Activated CD4-positive, alpha-beta T cell treated with anti-CD3 and anti-CD28 coated beads, Interleukin-2, amount 50 U/mL, for 48 hours (primary cell): ENCODE results near the gene DDHD1.
"Not testable (repeated sequence)": the region's sequence is repeated elsewhere in the genome, so short reads cannot be mapped to it uniquely, and the experiment has no call there.

Source experiments
- DNase-seq, 2 experiments: peaks; one replicate each; pipeline ENCODE4 v3.0.0-alpha.2; 2020

The DDHD1 gene

GRCh38 chr14:53152887-53153701 is at the start of gene DDHD1:
Gene DDHD1, minus strand, starts transcription at chr14:53153323. Its CDS starts 225 bp downstream, at chr14:53153098.
- DNase-seq, result peak; percentile 78 to 81

DNA sequence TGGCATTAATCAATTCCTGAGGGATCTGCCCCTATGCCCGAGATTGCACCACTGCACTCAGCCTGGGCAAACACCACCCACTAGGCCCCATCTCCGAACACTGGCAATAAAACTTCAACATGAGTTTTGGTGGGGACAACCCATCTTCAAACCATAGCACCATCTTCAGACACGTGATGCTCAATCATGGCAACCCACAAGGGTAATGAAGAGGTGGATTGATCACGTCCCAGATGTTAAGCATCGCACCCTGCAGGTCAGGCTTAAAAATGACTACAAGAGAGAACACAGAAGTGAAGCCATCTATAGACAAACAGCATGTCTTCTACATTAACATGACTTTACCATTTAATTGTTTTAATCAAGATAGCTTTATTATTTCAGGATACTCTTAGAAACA is 42.8 kb upstream of the DDHD1 start:
- no peak for DNase-seq

- no peak for DNase-seq
Observed at GRCh38 chr14:53193193-53193592, 40.1 kb upstream of the DDHD1 start.

DNA sequence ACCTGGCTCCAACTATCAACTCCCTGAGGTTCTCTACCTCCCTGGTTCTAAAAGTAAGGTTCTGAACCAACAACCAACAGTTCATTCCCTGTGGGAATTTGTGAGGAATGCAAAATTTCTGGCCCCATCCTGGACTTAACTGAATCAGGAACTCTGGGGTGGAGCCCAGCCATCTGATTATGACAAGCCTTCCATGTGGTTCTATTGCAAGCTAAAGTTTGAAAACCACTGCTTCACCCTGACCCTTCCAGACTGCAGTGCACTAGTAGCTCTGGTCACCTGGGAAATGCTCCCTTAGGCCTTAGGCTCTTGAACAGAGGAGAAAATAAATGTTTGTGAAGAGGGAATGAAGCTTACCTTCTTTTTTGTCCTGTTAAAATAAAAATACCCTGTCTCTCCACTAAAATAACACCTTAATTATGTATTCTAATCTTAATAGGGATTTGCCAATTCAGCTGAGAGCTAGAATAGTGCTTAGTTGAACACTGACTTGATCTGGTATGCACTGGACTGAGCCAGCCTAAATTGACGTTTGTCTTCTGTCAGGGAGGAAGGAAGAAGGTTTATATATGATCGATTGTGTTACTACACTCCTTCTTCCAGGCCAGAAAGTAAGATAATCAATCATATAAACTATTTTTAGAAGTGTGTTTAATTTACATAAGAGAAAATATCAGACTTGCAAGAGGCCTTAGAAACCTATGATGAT is 39.1 kb upstream of the DDHD1 start:
- no peak for DNase-seq

DNA sequence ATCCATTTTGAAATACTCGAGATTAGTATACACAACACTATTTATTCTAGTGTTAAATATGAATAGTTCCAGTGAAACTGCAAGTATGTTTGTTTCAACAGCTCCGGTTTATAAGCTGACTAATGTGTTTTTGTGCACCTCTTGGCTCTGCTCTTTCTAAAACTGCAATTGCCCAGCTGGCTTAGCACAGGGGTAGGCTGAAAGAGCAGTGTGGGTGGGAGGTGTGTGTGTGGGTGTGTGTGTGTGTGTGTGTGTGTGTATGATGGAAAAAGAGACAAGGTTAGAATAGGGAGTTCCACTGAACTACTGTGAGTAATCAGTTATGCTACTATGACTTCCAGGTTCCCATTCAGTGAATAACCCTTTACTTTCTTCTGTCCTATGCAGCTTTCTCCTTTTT is 37.8 kb upstream of the DDHD1 start:
- peak; percentile 64 to 77 for DNase-seq

GRCh38 chr14:53187921-53188463 is 34.9 kb upstream of the DDHD1 start:
- no peak for DNase-seq

GRCh38 chr14:53186532-53186931 is 33.4 kb upstream of the DDHD1 start:
- DNase-seq, result no peak

- no peak for DNase-seq
Observed at GRCh38 chr14:53183611-53184010, 30.5 kb upstream of the DDHD1 start.

- DNase-seq, result no peak
Observed at GRCh38 chr14:53183056-53183455, 29.9 kb upstream of the DDHD1 start.

DNA sequence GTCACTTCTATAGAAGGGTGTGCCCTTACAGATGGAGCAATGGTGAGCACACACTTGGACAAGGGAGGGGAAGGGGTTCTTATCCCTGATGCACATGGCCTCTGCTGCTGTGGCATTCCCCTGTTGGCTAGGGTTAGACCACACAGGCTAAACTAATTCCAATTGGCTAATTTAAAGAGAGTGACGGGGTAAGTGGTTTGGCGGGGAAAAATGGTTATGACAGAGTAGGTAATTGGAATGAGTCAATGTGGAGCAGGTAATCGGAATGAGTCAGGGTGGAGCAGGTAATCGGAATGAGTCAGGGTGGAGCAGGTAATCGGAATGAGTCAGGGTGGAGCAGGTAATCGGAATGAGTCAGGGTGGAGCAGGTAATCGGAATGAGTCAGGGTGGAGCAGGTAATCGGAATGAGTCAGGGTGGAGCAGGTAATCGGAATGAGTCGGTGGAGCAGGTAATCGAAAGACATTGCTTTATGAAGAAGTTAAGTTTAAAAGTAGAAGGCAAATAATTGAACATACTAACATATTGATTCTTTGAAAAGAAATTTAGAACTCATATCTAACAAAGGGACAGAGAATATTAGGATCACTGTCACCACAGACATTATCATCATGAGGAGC is 28.4 kb upstream of the DDHD1 start:
- DNase-seq, result peak; percentile 32 to 53

DNA sequence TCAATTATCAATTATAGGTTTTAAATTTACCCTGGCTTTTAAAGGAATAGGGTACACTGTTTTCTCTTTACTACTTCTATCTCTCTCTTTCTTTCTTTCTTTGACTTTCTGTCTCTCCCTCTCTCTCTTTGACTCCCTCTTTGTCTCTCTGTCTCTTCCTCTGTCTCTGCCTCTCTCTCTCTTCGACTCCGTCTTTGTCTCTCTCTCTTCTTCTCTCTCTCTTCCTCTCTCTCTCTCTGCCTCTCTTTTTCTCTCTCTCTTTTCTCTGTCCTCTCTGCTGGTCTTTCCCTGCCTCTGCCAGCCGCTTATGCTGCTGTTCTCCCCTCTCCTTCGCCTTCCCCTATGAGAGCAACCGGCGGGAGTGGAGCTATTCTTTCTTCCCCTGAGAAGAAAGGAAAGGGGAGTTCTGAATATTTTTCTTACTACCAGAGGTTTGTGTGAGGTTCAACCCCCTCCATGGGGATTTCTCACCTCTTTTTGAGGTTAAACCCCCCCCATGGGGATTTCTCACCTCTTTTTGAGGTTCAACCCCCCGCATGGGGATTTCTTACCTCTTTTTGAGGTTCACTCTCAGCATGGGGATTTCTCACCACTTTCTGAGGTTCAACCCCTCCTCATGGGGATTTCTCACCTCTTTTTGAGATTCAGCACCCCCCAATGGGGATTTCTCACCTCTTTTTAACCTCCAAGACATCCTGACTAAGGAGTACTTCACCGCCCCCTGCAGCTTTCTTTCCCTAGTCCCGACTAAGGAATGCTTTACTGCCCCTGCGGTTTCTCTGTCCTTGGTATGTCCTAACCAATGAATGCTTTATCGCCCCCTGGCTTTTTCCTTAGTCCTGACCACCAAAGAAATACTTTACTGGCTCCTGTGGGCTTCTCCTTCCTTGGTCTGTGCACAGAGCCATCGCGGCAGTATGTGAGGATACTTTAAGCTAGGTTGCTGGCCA is 27.4 kb upstream of the DDHD1 start:
- DNase-seq, result peak; percentile 35 to 49

DNA sequence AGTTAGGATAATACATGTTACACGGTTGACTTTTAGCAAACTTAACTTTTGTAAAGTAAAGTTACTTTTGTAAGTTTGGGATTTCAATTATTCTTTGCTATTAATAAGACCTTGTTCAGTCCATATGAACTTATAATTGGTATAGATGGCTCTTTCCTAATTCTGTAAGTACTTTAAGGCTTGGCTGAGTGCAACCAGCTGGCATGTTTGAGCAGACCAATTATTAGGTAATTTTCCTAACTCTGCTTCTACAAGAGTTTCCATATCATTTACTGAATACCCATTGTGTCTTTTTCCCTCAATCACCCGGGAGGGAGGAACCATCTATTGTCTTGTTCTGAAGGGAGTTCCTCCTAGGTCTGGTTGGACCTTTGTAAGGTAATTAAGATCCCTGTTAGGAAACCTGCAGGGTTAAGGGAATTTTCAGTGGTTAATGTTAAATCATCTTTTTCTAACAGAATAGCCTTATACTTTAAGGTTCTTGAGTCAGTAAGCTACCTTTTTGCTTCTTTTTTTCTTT is 26.4 kb upstream of the DDHD1 start:
- DNase-seq, result not testable (repeated sequence)

- no peak for DNase-seq
Observed at GRCh38 chr14:53175375-53175774, 22.3 kb upstream of the DDHD1 start.

DNA sequence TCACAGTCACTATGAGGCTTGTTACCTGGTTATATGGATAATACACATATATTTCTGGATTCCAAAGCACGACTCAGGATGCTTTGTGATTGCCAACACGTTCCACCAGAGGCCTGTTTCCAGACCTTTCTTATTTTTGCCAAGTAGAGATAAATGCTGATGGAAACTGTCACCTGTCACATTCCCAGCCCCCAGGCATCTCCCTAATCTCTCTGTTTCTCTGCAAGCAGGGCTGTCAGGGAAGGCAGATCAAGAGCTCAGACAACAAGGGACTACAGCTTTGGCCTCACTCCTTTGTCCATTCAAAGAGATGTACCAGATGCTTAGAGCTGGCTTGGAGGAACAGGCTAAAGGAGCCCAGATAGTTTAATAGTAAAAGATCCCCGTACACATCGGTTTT is 21.8 kb upstream of the DDHD1 start:
- no peak for DNase-seq

GRCh38 chr14:53168786-53169185 is 15.7 kb upstream of the DDHD1 start:
- DNase-seq, result no peak

- DNase-seq, result no peak
Observed at GRCh38 chr14:53167602-53168328, 14.6 kb upstream of the DDHD1 start.

DNA sequence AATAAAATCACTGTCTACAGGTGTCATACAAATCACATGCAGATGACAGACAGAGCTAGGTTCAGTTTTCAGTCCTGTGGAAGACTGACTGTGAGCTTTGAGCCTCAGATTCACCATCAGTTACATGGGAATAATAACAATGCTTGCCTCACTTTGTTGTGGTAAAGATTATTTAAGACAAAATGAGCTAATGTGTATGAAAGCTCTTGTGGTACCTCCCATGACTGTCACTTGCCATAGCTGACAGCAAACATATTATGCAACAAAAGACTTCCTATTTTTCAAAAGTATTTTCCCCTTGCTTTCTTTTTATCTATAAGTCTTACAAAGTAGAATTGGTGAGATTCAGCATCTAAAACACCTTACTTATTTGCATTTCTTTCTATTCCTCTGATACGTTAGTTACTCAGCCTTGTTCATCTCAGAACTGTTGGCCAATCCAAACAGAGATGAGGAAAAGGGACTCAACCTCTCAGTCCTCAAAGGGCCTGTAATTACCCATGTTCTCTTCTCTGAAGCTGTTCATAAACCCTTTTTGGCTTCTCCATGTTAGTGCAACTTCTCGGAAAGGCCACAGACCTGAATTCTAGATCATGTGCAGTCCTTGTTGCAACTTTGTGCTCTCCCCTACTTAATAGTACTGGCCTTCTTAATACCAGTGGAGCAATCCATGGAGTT is 8.8 kb upstream of the DDHD1 start:
- DNase-seq, result no peak

GRCh38 chr14:53156238-53156637 is 3.1 kb upstream of the DDHD1 start:
- no peak for DNase-seq

DNA sequence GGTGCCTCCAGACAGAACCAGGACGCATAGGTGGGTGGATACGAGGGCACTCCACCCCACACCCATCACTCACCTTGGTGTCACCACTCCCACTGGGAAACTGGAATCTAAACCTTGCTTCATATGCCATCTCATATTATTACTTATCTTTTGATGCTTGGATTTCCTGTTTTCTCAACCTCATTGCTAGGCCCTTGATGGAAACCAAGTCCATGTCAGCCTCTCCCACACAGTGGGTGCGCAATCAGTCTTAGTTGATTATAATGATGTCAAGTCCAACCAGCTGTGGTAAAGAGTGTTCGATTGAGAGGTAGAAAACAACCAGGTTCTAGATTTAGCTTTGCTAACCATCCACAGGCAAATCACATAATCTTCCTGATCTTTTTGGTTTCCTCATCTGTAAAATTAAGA is 584 bp upstream of the DDHD1 start:
- no peak for DNase-seq

GRCh38 chr14:53152184-53152886 is 788 bp downstream of the DDHD1 start:
- DNase-seq, result peak; percentile 66 to 71
